Activated CD4-positive, alpha-beta T cell treated with anti-CD3 and anti-CD28 coated beads for 4 hours (primary cell): Measurements from ENCODE around the gene RPS6KA2.
"Not testable (repeated sequence)": the region's sequence is repeated elsewhere in the genome, so short reads cannot be mapped to it uniquely, and the experiment has no call there.

Source experiments
- DNase-seq, 2 donors: peaks; one replicate each; pipeline ENCODE4 v3.0.0-alpha.2; 2020

The RPS6KA2 gene

DNA sequence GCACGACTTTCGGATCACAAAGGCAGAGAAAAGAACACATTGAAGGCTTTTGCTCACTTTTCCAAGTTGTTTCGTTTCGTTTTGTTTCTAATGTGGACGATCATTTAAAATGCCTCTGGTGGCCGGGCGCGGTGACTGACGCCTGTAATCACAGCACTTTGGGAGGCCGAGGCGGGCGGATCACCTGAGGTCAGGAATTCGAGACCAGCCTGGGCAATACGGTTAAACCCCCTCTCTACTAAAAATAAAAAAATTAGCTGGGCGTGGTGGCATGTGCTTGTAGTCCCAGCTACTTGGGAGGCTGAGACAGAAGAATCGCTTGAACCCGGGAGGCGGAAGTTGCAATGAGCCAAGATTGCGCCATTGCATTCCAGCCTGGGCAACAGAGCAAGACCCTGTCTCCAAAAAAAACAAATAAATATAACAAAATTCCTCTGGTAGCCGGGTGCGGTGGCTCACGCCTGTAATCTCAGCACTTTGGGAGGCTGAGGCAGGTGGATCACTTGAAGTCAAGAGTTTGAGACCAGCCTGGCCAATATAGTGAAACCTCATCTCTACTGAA is 243.2 kb downstream of the RPS6KA2 start:
- peak; percentile 18 to 22 for DNase-seq

DNA sequence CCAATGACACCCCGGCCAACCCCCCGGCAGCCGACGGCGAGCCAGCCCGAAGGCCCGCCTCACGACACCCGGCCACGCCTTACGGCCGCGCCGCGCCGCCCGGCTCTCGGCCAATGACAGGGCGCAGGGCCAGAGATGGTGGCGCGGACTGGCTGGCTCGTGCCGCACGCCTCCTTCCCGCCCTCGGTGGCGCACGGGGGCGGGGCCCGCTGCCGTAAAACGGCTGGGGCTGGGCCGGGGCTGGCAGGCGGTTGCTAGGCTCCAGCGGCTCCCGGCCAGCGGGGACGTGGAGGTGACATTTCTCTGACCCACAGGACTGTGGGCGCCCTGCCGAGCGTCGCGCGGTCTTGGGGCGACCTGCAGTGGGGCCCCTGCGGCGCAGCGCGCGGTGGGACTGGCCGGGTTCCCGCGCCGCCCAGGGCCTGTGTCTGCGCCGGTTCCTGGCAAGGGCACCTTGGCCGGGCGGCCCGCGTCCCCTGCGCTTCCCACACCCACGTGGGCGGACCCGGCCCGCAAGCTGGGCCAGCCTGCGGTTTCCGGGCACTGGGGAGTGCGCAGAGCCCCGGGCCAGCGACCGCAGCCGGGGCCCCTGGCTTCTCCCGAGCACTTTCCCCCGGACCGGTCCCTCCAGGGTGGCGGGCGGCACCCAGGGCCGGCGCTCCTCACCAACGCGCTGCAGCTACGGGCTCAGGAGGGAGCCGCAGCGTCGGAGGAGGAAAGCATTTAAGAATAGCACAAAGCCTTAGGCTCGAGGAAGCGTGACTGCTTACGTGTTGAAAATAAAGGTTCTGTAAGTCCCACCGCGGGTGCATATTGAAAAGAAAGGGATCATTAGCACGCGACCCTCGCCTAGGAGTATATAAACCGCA is 243.9 kb downstream of the RPS6KA2 start, which contains the start of gene MPC1:
Gene MPC1, minus strand, starts transcription at position 8 of the 869 bp plus-strand sequence. CDS start 64 bp downstream, outside the sequence.
- DNase-seq = peak; percentile 90 to 91

DNA sequence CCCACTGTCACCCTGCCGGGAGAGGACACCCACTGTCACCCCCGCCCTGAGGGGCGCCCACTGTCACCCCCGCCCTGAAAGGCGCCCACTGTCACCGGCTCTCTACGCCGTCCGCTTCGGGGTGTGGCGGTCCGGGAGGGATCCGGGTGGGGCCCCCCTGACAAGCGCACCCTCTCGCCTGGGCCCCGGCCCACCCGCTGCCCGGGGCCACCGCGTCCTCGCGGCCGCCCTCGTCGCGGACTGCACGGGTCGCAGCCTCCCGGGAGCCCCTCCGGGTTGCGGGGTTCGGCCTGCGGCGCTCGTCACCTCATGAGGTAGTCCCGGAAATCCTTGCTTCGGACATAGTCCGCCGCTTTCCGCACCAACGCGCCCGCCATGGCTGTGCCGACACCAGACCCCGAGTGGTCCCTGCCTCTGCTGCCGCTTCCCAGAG is 244.5 kb downstream of the RPS6KA2 start:
- no peak for DNase-seq

GRCh38 chr6:166381733-166382499 is 245.1 kb downstream of the RPS6KA2 start:
- peak; percentile 59 for DNase-seq

GRCh38 chr6:166381381-166381732 is 245.7 kb downstream of the RPS6KA2 start:
- no peak for DNase-seq

DNA sequence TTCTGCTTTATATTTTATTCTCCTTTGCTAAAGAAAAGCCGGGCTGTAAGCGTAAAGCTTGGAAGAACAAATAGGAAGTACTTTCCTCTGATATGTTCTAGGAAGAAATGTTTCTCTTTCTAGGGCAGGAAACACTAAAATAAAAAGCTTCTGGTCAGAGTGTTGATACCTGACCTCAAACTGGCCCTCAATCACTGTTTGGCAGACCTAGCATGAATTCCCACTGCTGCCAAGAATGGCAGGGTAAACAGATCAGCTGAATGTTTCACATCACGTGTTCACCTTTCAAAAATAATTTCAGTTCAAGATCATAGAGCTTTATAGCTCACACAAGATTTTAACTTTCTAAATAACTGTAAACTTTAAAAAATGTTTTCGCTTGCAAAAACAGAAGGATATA is 247.3 kb downstream of the RPS6KA2 start:
- no peak for DNase-seq

DNA sequence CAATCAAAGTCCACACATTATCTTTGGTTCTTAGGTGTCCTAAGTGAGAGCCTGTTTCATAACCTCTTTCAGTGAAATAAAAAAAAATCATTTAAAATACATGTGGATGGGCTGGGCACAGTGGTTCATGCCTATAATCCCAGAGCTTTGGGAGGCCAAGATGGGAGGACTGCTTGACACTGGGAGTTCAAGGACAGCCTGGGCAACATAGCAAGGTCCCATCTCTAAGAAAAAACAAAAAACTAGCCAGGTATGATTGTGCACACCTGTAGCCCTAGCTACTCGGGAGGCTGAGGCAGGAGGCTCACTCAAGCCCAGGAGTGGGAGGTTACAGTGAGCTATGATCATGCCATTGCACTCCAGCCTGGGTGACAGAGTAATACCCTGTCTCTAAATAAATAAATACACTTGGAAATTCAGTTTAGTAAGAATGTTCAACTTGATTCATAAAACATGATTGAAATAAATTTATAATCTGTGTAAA is 247.9 kb downstream of the RPS6KA2 start:
- no peak for DNase-seq

DNA sequence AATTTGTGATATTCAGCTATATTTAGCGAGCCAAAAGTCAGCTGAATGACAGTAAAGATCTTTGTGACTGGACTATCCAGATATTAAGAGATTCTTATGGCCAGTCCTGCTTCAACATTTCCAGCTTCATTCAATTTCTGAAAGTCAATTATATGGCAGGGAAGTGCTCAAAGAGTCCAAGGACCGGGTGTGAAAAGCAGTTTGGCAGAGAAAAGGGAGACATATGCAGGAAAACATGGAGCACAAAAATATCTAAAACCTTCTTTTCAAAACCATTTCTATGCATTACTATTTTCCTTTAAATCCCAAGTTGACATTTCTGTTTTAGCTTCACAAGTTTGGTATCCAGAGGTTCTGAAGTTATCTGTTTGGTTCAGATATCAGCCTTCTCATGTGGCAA is 249.3 kb downstream of the RPS6KA2 start:
- no peak for DNase-seq

DNA sequence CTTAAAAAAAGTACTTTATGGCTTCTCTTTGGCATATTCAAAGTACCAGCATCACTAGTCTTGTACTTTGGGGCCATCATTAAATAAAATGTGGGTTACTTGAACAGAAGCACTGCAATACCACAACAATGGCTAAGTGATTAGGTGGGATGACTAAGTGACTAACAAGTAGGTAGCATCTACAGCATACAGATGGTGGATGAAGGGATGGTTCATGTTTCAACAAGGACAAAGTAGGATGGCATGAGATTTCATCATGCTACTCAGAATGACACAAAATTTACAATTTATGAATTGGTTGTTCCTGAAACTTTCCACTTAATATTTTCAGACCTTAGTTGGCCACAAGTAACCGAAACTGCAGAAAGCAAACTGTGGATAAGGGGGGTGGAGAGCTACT is 252.0 kb downstream of the RPS6KA2 start:
- DNase-seq = no peak

GRCh38 chr6:166370489-166370888 is 256.6 kb downstream of the RPS6KA2 start:
- DNase-seq = no peak

- DNase-seq = no peak
Measured at GRCh38 chr6:166369782-166370181, 257.3 kb downstream of the RPS6KA2 start.

GRCh38 chr6:166366921-166367320 is 260.1 kb downstream of the RPS6KA2 start:
- no peak for DNase-seq

GRCh38 chr6:166365806-166366205 is 261.2 kb downstream of the RPS6KA2 start:
- no peak for DNase-seq

- DNase-seq = no peak
Measured at GRCh38 chr6:166365221-166365620, 261.8 kb downstream of the RPS6KA2 start.

DNA sequence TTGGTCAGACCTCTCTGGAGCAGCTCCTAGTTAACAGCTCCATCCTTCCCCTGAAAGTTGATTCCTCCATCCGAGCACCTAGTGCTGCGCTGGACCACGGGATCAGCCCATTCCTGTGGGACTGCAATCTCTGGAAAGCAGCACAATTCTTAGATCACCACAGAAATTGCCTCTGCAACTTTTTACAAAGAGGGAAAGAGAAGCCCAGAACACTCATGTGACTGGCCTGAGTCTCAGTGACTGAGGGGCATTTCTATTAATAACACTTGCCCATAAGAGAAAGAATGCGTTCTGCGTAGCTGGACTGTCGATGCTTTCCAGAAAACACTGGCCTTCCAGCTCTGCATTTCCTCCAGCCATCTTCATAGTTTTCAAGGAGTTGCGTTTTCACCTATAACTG is 262.6 kb downstream of the RPS6KA2 start:
- DNase-seq = no peak

DNA sequence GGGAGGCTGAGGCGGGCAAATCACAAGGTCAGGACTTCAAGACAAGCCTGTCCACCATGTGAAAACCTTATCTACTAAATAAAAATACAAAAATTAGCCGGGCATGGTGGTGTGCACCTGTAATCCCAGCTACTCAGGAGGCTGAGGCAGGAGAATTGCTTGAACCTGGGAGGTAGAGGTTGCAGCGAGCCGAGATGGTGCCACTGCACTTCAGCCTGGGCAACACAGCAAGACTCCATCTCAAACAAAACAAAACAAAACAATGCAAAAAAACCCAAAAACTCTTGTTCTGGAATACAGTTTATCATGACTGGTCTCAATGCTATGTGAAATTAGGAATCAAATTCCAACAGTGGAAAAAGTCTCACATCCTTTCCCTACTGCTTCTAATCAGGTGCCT is 264.6 kb downstream of the RPS6KA2 start:
- DNase-seq = not testable (repeated sequence)

DNA sequence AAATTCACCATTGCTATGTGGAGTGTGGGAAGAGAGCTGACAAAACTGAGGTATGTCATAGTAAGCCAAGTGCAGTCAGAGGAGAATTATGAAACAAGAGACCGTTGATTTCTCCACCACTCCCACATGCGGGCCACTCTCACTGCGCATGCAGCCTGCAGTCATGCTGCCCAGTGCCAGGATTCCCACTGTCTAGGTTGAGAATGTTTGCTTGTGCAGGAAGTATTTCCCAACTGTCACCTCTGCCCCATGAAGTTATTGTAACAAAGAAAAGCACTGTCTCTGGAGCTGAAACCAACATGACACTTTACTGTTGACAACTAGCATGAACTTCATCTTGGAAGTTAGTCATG is 266.0 kb downstream of the RPS6KA2 start:
- DNase-seq = no peak

DNA sequence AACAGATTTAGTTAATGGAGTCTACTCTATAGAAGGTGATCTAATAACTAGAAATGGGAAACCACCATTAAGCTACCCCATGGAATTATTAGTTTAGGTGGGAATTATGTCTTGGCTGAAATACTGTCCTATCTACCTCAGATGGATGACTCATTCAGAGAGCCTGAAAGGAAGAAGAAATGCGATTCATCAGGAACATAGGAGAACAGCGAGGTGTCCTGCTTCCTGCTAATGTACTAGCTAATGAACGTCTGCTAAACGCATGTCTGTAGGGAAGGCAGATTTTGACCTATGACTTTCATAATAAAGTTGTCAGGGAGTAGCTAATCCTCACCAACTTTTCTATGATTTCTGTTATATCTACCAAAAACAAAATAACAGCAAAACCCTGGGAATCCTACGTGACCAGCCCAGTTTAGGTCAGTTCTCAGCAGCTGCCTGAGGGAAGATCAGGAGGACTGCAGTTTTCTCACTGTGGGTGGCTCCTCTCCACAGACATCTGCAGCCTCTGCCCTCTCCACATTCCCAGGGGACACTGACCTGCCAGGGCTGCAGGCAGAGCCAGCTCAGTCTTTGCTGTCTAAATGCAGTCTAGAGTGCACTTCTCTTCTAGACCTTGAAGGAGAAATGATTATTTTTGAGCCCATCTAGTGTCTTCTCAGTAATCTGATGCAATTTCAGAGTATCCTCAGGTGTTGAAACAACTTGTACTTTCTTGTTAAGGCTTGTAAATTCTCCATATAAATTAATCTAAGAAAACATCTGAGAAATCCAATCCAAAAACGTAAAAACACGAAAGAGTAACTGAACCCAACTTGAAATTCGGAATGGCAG is 266.6 kb downstream of the RPS6KA2 start:
- no peak for DNase-seq
